Neutrophil (primary cell): ENCODE data around the gene GMDS.
A peak's percentile ranks its signal among the peaks of the same experiment; 100 is the strongest.

Source experiments
- H3K27ac ChIP-seq: fragments of 200-600 bp; sonication (generic); 2 replicates; pipeline ENCODE4 v1.5.1; 2016; ENCODE audit warnings: mild to moderate bottlenecking, moderate library complexity
- H3K27me3 ChIP-seq: fragments of 200-600 bp; sonication (generic); 2 replicates; pipeline ENCODE4 v1.6.0; 2016; ENCODE audit warnings: mild to moderate bottlenecking
- H3K36me3 ChIP-seq: fragments of 200-600 bp; sonication (generic); 2 replicates; pipeline ENCODE4 v1.5.1; 2017
- H3K4me1 ChIP-seq, 2 experiments: fragments of 200-600 bp in 1 of 2; sonication (generic) in 1 of 2; 1 replicate in 1 of 2; 2 replicates in 1 of 2; pipeline versions ENCODE4 v1.5.1 to v1.6.1; 2013 to 2016; ENCODE audit warnings: low read depth in 1 of 2, low read length in 1 of 2, mild to moderate bottlenecking in 1 of 2, moderate library complexity in 1 of 2; ENCODE audit not compliant: control insufficient read depth in 1 of 2, insufficient read depth in 1 of 2
- H3K4me3 ChIP-seq, 2 experiments: fragments of 200-600 bp in 1 of 2; sonication (generic) in 1 of 2; 1 replicate in 1 of 2; 2 replicates in 1 of 2; pipeline ENCODE4 v1.5.1; 2013 to 2016; ENCODE audit warnings: low read depth in 1 of 2, low read length in 1 of 2, mild to moderate bottlenecking in 1 of 2, moderate library complexity in 1 of 2
- H3K9me3 ChIP-seq: fragments of 200-600 bp; sonication (generic); 2 replicates; pipeline ENCODE4 v1.5.1; 2016
- TF ChIP-seq, protein P1 (sequence below): fragments of 200-600 bp; sonication (generic); IDR thresholded peaks from 2 replicates; pipeline ENCODE4 v1.5.1; 2016; ENCODE audit warnings: antibody characterized with exemption

Gene GMDS

DNA sequence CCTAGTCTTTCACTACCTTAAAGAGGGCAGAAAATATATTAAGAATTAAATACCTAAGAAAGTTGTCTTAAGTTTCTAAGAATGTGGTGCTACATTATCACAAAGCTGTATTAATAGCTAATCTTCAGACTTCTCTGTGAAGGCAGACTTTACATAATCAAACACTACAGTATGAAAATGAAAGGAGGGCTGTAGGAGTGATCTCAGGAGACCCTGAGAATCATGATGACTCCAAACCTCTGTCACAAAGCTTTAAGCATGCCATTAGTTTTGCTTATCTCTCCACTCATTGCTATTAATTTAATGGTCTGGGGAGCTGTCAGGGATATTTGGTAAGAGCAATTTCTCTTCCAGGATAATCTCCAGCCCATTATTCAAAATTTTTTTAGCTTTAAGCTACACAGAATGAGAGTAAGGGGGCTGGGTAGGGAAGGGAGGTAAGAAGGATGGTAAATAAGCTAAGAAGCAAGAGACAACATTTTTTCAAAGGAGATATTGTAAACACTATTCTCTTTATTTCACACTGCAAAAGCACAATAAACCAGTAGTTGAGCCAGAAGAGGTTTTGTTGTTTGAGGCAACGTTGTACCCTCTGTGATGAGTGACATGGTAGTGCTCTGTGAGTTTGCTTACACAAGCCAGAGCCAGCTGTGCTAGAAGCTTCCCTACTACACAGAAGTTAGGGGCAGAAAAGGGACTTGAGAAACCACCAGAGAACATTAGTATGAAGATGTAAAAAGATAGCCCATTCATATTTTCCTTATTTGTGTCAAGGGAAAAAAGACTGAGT, 258.8 kb downstream of the GMDS start:
- Histone ChIP-seq H3K9me3 (no peaks in the 10 kb centered on the region), H3K27me3 (no peaks in the 10 kb centered on the region), H3K36me3 (no peaks in the 10 kb centered on the region), H3K27ac (no peak overlapping the region), H3K4me1 (no peaks in the 10 kb centered on the region), H3K4me3 (no peak overlapping the region)
- TF ChIP-seq, protein P1, sequence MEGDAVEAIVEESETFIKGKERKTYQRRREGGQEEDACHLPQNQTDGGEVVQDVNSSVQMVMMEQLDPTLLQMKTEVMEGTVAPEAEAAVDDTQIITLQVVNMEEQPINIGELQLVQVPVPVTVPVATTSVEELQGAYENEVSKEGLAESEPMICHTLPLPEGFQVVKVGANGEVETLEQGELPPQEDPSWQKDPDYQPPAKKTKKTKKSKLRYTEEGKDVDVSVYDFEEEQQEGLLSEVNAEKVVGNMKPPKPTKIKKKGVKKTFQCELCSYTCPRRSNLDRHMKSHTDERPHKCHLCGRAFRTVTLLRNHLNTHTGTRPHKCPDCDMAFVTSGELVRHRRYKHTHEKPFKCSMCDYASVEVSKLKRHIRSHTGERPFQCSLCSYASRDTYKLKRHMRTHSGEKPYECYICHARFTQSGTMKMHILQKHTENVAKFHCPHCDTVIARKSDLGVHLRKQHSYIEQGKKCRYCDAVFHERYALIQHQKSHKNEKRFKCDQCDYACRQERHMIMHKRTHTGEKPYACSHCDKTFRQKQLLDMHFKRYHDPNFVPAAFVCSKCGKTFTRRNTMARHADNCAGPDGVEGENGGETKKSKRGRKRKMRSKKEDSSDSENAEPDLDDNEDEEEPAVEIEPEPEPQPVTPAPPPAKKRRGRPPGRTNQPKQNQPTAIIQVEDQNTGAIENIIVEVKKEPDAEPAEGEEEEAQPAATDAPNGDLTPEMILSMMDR = no peak

DNA sequence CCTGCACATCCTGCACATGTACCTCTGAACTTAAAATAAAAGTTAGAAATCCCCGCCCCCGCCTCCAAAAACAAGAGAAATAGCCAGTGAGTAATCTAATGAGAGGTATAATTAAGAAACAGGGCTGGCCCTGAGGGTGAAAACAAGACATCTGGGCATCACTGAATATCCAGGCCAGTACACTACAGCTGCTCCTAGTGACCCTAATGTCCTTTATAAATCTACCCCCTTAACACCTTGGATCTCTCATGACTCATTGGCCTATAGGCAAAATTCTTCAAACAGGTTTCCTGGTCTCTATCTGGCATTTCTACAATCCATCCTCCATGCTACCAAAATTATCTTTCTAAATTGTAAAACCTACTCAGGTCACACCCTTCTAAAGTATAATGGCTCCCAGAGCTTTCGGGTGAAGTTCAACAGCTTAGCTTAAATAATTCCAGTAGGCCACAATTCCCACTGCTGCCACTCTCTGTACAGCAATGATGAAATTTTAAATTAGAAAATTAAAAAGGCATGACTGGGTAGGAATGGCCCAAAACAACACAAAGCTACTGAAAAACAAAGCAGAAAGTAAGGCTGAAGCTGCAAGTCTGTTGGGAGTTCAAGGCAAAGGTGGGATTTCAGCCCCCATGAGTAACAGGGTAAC, 260.9 kb downstream of the GMDS start:
- Histone ChIP-seq H3K27me3 (no peaks in the 10 kb centered on the region), H3K4me3 (no peak overlapping the region), H3K27ac (no peak overlapping the region), H3K36me3 (no peaks in the 10 kb centered on the region), H3K4me1 (no peaks in the 10 kb centered on the region), H3K9me3 (no peaks in the 10 kb centered on the region)
- TF ChIP-seq, protein P1 = no peak

DNA sequence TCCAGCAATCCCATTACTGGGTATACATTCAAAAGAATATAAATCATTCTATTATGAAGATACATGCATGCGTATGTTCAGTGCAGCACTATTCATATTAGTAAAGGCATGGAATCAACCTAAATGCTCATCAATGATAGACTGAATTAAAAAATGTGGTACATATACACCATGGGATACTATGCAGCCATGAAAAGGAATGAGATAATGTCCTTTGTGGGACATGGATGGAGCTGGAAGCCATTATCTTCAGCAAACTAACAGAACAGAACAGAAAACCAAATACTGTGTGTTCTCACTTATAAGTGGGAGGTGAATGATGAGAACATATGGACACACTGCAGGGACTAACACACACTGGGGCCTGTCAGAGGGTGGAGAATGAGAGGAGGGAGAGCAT, 261.6 kb downstream of the GMDS start:
- H3K27ac ChIP-seq = no peak overlapping the region
- no peaks in the 10 kb centered on the region for H3K36me3 ChIP-seq
- no peak overlapping the region for H3K4me3 ChIP-seq
- TF ChIP-seq, protein P1 = no peak
- H3K4me1 ChIP-seq = no peaks in the 10 kb centered on the region
- H3K9me3 ChIP-seq = no peaks in the 10 kb centered on the region
- H3K27me3 ChIP-seq = no peaks in the 10 kb centered on the region

DNA sequence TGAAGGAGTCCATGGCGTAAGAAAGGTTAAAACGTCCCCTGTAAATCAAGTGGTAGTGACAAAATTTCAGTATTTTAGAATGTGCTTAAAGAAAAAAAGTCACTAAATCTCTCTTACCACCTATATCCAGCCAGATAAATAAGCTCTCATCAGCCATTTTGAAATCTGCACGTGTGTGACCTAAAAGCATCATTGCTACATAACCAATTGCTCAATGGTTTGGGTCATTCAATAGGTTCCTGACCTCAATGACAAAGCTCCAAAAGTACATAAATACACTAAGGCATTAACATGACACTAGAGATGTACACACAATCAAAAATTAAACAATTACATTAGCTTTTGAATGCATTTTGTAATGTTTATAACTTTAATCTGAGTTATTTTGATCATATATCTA, 272.4 kb downstream of the GMDS start:
- Histone ChIP-seq H3K27ac (peak overlapping the region; percentile 55), H3K4me1 (peaks cover 9 to 18% of the 10 kb centered on the region in 2 experiments), H3K36me3 (no peaks in the 10 kb centered on the region), H3K9me3 (no peaks in the 10 kb centered on the region), H3K4me3 (no peak overlapping the region), H3K27me3 (no peaks in the 10 kb centered on the region)
- TF ChIP-seq, protein P1 = no peak

DNA sequence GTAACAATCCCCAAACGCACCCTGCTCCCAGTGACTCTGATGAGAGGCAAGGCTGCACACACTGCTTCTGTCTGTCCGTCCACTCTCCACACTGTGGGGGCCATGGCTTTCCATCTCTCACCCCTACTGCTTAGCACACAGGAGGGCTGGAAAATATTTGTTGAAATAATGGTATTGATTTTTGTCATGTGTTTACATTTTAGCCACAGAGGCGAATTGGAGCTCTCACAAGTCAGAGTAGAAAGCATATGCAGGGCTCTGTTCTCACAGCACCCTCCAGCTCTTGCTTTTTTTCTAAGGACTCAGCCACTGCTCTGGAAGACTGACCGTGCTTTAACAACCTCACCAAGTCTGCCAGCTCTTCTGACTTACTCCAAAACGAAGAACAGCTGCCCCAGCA, 273.8 kb downstream of the GMDS start:
- Histone ChIP-seq H3K9me3 (no peaks in the 10 kb centered on the region), H3K4me3 (no peak overlapping the region), H3K27me3 (no peaks in the 10 kb centered on the region), H3K27ac (no peak overlapping the region), H3K4me1 (peaks cover 9 to 18% of the 10 kb centered on the region in 2 experiments), H3K36me3 (no peaks in the 10 kb centered on the region)
- TF ChIP-seq, protein P1 = no peak
